Peyer's patch (tissue), 4 donors: ENCODE results near the gene OIP5. TPM values are rescaled to one million over a fixed set of nuclear protein-coding genes. Genes with fewer than 3 reads are reported as not detected.
"Not testable (repeated sequence)": the region's sequence is repeated elsewhere in the genome, so short reads cannot be mapped to it uniquely, and the experiment has no call there.

Source experiments
- DNase-seq, 3 donors: peaks; one replicate each; pipeline ENCODE4 v3.0.0-alpha.2; 2017 to 2019
- H3K27ac ChIP-seq, 4 donors: fragments of 200-600 bp; sonication (generic); one replicate each; pipeline ENCODE4 v1.5.1; 2016 to 2019
- H3K27me3 ChIP-seq, 2 donors: fragments of 200-600 bp; sonication (generic); one replicate each; pipeline ENCODE4 v1.5.1; 2019
- H3K36me3 ChIP-seq, 3 donors: fragments of 200-600 bp; sonication (generic); one replicate each; pipeline ENCODE4 v1.5.1; 2016 to 2019
- H3K4me1 ChIP-seq, 4 donors: fragments of 200-600 bp; sonication (generic); one replicate each; pipeline ENCODE4 v1.5.1; 2016 to 2019
- H3K4me3 ChIP-seq, 4 donors: fragments of 200-600 bp; sonication (generic); 1 replicate in 3 of 4; 2 replicates in 1 of 4; pipeline ENCODE4 v1.5.1; 2016 to 2019; ENCODE audit warnings: mild to moderate bottlenecking in 1 of 4
- H3K9me3 ChIP-seq, 4 donors: fragments of 200-600 bp; sonication (generic); one replicate each; pipeline ENCODE4 v1.5.1; 2016 to 2019; ENCODE audit warnings: mild to moderate bottlenecking in 1 of 4
- CTCF ChIP-seq, 6 experiments: fragments of 450-650 bp in 4 of 6; fragments of 200-600 bp in 2 of 6; sonication (generic) in 1 of 6; IDR thresholded peaks; one replicate each; pipeline ENCODE4 v1.5.1; 2017 to 2019; ENCODE audit warnings: antibody characterized with exemption in 6 of 6, mild to moderate bottlenecking in 3 of 6, moderate library complexity in 1 of 6
- POLR2A ChIP-seq, 2 donors: fragments of 450-650 bp; IDR thresholded peaks; one replicate each; pipeline ENCODE4 v1.5.1; 2017; ENCODE audit warnings: antibody characterized with exemption in 2 of 2, mild to moderate bottlenecking in 2 of 2, moderate library complexity in 2 of 2
- total RNA-seq, 4 donors: library from RNA; depleted of rRNA; stranded (reverse); fragments of >200 nt; gene quantifications; one replicate each; pipeline ENCODE4 v1.1.0, GENCODE V29; 2016

OIP5 gene
- total RNA-seq, 4 donors from 2014 or later, result 1.0 to 1.9 TPM; not detected in 2

DNA sequence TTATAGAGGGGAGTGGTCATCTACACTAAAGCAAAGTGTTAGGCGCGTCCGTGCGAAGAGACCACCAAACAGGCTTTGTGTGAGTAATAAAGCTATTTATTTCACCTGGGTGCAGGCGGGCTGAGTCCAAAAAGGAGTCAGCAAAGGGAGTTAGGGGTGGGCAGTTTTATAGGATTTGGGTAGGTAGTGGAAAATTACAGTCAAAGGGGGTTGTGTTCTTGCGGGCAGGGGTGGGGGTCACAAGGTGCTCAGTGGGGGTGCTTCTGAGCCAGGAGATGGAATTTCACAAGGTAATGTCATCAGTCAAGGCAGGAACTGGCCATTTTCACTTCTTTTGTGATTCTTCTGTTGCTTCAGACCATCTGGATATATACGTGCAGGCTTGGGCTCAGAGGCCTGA lies 47.1 kb downstream of the OIP5 start:
- Histone ChIP-seq H3K27me3 (no peaks in the 10 kb centered on the region), H3K9me3 (no peaks in the 10 kb centered on the region), H3K36me3 (peaks cover 0 to 49% (median 2%) of the 10 kb centered on the region in 3 donors), H3K4me3 (peak overlapping the region in 3 of 4 donors; percentile 90 to 96 (median 91)), H3K4me1 (peaks cover 0 to 26% (median 2%) of the 10 kb centered on the region in 4 donors), H3K27ac (peak overlapping the region in 2 of 4 donors; percentile 93 to 95)
- no peak for TF ChIP-seq POLR2A (IDR thresholded peaks at IDR 0.05)
- DNase-seq, result no peak

GRCh38 chr15:41284427-41285177 lies 47.8 kb downstream of the OIP5 start:
- no peaks in the 10 kb centered on the region for H3K9me3 ChIP-seq
- peak overlapping the region; percentile 81 to 96 (median 90) for H3K4me3 ChIP-seq
- TF ChIP-seq CTCF (IDR thresholded peaks at IDR 0.05) (no peak), POLR2A (IDR thresholded peaks at IDR 0.05) (no peak)
- H3K4me1 ChIP-seq, result peaks cover 0 to 26% (median 2%) of the 10 kb centered on the region in 4 donors
- H3K27me3 ChIP-seq, result no peaks in the 10 kb centered on the region
- H3K27ac ChIP-seq, result peak overlapping the region; percentile 93 to 95 (median 94)
- H3K36me3 ChIP-seq, result peaks cover 0 to 51% (median 2%) of the 10 kb centered on the region in 3 donors
- DNase-seq, result peak in 2 of 3 donors; percentile 27 to 52

DNA sequence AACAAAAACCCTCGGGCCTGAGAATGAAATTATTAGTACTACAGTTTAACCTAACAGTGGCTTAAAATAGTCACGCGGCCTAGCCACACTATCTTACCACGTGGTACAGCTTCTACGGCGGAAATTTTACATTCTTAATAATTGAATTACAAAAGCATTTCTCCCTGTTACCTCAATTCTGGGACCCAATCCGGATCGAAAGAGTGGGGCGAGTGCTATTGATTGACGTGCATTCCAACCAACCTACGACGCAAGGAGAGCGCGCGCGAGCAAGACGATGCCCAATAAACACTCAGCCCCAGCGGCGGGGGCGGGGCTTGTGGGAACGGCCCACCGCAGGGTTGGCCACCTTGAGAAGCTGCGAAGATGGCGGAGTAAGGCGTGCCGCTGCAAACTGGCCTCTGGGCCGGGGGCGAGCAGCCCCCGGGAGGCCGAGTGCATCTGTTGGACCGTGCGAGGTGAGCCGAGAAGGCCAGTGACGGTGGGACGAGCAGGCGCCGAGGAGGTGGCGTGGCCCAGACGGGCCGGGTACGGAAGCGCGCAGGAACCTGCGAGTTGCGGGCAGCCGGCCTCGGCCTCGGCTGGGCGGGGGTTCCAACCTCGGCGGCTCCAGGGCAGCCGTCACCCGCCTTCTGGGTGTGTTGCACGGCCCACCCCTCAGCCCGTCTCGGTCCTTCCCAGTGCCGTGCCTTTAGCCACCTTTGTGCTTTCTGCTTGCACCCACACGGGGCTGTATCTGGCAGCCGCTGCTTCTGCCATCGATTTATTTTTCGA lies 48.6 kb downstream of the OIP5 start:
- peak overlapping the region; percentile 93 to 95 (median 94) for H3K27ac ChIP-seq
- peaks cover 0 to 54% (median 0%) of the 10 kb centered on the region in 3 donors for H3K36me3 ChIP-seq
- peak overlapping the region; percentile 81 to 96 (median 90) for H3K4me3 ChIP-seq

GRCh38 chr15:41282980-41283652 lies 49.3 kb downstream of the OIP5 start:
- Histone ChIP-seq H3K36me3 (peaks cover 0 to 54% (median 0%) of the 10 kb centered on the region in 3 donors), H3K27ac (peak overlapping the region; percentile 93 to 95 (median 94)), H3K4me1 (peaks cover 0 to 21% (median 2%) of the 10 kb centered on the region in 4 donors), H3K4me3 (peak overlapping the region; percentile 81 to 96 (median 90))
- not testable (repeated sequence) for DNase-seq, H3K27me3 ChIP-seq, H3K9me3 ChIP-seq

More for the DNA sequence above, 48.6 kb downstream of the OIP5 start:
- H3K4me1 ChIP-seq, result peaks cover 0 to 26% (median 2%) of the 10 kb centered on the region in 4 donors
- peak; percentile 97 to 99 (median 98) for DNase-seq
- H3K27me3 ChIP-seq, result no peaks in the 10 kb centered on the region
- no peaks in the 10 kb centered on the region for H3K9me3 ChIP-seq
- peak; percentile 81 to 95 for TF ChIP-seq POLR2A (IDR thresholded peaks at IDR 0.05)
- TF ChIP-seq CTCF (IDR thresholded peaks at IDR 0.05), result no peak

DNA sequence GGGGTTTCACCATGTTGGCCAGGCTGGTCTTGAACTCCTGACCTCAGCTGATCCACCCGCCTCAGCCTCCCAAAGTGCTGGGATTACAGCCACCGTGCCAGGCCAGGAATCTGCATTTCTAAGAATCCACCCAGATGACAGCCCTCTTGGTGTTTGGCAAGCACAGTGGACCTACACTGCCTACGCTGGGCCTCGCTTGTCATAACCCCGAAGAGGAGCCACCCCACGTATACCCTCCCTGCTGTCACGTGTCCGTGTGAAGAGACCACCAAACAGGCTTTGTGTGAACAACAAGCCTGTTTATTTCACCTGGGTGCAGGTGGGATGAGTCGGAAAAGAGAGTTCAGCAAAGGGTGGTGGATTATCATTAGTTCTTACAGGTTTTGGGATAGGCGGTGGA lies 50.0 kb downstream of the OIP5 start:
- H3K4me1 ChIP-seq, result peaks cover 0 to 21% (median 2%) of the 10 kb centered on the region in 4 donors
- H3K27me3 ChIP-seq, H3K27ac ChIP-seq, DNase-seq, H3K9me3 ChIP-seq, H3K4me3 ChIP-seq: not testable (repeated sequence)
- peaks cover 0 to 52% (median 0%) of the 10 kb centered on the region in 3 donors for H3K36me3 ChIP-seq

- no peaks in the 10 kb centered on the region for H3K9me3 ChIP-seq
- no peak for DNase-seq
- no peaks in the 10 kb centered on the region for H3K27me3 ChIP-seq
- no peak overlapping the region for H3K27ac ChIP-seq
- peaks cover 0 to 17% (median 2%) of the 10 kb centered on the region in 4 donors for H3K4me1 ChIP-seq
- TF ChIP-seq POLR2A (IDR thresholded peaks at IDR 0.05) (no peak), CTCF (IDR thresholded peaks at IDR 0.05) (no peak)
- peaks cover 0 to 44% (median 0%) of the 10 kb centered on the region in 3 donors for H3K36me3 ChIP-seq
- H3K4me3 ChIP-seq, result no peak overlapping the region
These were observed 51.2 kb downstream of the OIP5 start for GRCh38 chr15:41281236-41281635.
